GM12873 (cell line): Measurements from ENCODE around the gene PIGH.

Experiments used
- CTCF ChIP-seq: IDR thresholded peaks from 2 replicates; pipeline ENCODE4 v1.5.1; 2012; ENCODE audit warnings: low read depth, mild to moderate bottlenecking, moderate library complexity, low read length, control low read depth; ENCODE audit not compliant: insufficient read depth; ENCODE audit errors: missing control alignments

The PIGH gene

GRCh38 chr14:67541448-67542387 is 58.4 kb downstream of the PIGH start:
- no peak for TF ChIP-seq CTCF
